ENCODE measurements around the gene SERPINB6.

Gene SERPINB6

DNA sequence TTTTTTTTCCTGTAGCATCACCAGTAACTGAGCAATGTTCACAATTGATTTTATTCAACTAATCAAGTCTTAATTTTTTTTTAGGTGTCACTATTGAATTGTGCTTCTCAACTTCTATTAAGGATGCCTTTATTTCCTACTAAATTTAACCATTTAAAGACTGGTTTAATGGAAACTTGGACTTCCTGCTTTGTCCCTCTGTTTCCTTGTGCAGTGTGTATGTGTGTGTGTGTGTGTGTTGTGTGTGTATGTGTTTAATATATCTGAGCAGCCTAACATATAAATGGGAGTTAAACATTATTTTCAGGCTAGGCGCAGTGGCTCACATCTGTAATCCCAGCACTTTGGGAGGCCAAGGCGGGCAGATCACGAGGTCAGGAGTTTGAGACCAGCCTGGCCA lies 1.8 kb downstream of the SERPINB6 start:
- no peak for DNase-seq
- TF ChIP-seq, protein P1, sequence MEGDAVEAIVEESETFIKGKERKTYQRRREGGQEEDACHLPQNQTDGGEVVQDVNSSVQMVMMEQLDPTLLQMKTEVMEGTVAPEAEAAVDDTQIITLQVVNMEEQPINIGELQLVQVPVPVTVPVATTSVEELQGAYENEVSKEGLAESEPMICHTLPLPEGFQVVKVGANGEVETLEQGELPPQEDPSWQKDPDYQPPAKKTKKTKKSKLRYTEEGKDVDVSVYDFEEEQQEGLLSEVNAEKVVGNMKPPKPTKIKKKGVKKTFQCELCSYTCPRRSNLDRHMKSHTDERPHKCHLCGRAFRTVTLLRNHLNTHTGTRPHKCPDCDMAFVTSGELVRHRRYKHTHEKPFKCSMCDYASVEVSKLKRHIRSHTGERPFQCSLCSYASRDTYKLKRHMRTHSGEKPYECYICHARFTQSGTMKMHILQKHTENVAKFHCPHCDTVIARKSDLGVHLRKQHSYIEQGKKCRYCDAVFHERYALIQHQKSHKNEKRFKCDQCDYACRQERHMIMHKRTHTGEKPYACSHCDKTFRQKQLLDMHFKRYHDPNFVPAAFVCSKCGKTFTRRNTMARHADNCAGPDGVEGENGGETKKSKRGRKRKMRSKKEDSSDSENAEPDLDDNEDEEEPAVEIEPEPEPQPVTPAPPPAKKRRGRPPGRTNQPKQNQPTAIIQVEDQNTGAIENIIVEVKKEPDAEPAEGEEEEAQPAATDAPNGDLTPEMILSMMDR (IDR thresholded peaks at IDR 0.05; ENCODE audit: low read depth, low read length), result no peak
- Histone ChIP-seq H3K9me3 (no peaks in the 10 kb centered on the region; the same call in 1 of the 2 replicates), H3K27me3 (no peaks in the 10 kb centered on the region), H3K4me3 (ENCODE audit: low read depth, low read length) (no peak overlapping the region), H3K4me1 (peaks cover 3% of the 10 kb centered on the region; the same call in 1 of the 2 replicates), H3K36me3 (no peaks in the 10 kb centered on the region)

DNA sequence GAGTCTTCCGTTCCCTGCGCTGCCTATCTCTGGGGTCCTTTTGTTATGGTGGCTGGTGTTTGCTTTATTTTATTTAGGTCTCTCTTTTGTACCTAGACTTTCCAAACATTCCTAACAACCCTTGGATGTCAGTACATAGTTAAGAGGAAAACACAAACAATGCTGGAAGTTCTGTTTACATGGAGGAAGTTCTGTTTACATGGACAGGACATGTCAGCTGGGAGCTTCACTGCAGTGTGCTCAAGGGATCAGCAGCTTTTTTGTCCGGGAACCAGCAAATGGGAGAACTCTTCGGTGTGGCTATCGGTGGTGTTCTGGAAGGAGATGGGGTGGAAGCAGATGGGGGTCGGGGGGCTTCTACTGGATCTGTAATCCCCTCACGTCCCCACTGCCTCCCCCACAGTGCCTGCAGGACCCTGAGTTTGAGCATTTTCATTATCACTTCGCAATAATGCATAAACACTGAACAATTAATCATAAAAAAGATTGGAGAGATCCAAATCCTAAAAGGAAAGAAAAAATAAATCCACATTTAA lies 2.7 kb downstream of the SERPINB6 start:
- Histone ChIP-seq H3K27me3 (no peaks in the 10 kb centered on the region), H3K36me3 (no peaks in the 10 kb centered on the region), H3K4me1 (peaks cover 3% of the 10 kb centered on the region; the same call in 1 of the 2 replicates), H3K4me3 (ENCODE audit: low read depth, low read length) (no peak overlapping the region), H3K9me3 (no peaks in the 10 kb centered on the region; the same call in 1 of the 2 replicates)
- DNase-seq, result no peak
- TF ChIP-seq, protein P1 (IDR thresholded peaks at IDR 0.05; ENCODE audit: low read depth, low read length), result no peak

DNA sequence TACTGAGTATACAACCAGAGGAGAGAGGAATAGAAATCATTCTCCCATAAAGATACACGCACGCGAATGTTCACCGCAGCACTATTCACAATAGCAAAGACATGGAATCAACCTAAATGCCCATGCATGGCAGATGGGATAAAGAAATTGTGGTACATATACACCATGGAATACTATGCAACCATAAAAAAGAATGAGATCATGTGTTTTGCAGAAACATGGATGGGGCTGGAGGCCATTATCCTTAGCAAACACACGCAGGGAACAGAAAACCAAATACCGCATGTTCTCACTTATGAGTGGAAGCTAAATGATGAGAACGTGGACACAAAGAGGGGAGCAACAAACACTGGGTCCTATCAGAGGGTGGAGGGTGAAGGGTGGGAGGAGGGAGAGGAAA lies 3.4 kb downstream of the SERPINB6 start:
- TF ChIP-seq, protein P1 (IDR thresholded peaks at IDR 0.05; ENCODE audit: low read depth, low read length), result no peak
- no peaks in the 10 kb centered on the region for H3K27me3 ChIP-seq
- DNase-seq, result no peak

DNA sequence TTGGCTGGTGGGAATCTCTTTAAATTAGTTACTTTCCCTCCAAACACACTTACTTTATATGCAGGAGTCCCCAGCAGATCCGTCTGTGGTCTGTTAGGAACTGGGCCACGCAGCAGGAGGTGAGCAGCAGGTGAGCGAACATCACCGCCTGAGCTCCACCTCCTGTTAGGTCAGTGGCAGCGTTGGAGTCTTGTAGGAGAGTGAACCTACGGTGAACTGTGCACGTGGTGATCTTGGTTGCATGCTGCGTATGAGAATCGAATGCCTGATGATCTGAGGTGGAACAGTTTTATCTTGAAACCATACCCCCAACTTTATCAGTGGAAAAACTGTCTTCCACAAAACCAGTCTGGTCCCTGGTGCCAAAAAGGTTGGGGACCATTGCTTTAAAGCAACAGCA lies 5.0 kb downstream of the SERPINB6 start:
- no peaks in the 10 kb centered on the region; the same call in 1 of the 2 replicates for H3K9me3 ChIP-seq
- H3K36me3 ChIP-seq, result no peaks in the 10 kb centered on the region
- no peaks in the 10 kb centered on the region for H3K27me3 ChIP-seq
- peaks cover 3% of the 10 kb centered on the region; the same call in 1 of the 2 replicates for H3K4me1 ChIP-seq
- no peak for DNase-seq
- TF ChIP-seq, protein P1 (IDR thresholded peaks at IDR 0.05; ENCODE audit: low read depth, low read length), result no peak
- H3K4me3 ChIP-seq (ENCODE audit: low read depth, low read length), result no peak overlapping the region

More for the DNA sequence above, 3.4 kb downstream of the SERPINB6 start:
- no peaks in the 10 kb centered on the region for H3K36me3 ChIP-seq
- no peak overlapping the region for H3K4me3 ChIP-seq (ENCODE audit: low read depth, low read length)
- peaks cover 3% of the 10 kb centered on the region; the same call in 1 of the 2 replicates for H3K4me1 ChIP-seq
- H3K9me3 ChIP-seq, result no peaks in the 10 kb centered on the region; the same call in 1 of the 2 replicates

DNA sequence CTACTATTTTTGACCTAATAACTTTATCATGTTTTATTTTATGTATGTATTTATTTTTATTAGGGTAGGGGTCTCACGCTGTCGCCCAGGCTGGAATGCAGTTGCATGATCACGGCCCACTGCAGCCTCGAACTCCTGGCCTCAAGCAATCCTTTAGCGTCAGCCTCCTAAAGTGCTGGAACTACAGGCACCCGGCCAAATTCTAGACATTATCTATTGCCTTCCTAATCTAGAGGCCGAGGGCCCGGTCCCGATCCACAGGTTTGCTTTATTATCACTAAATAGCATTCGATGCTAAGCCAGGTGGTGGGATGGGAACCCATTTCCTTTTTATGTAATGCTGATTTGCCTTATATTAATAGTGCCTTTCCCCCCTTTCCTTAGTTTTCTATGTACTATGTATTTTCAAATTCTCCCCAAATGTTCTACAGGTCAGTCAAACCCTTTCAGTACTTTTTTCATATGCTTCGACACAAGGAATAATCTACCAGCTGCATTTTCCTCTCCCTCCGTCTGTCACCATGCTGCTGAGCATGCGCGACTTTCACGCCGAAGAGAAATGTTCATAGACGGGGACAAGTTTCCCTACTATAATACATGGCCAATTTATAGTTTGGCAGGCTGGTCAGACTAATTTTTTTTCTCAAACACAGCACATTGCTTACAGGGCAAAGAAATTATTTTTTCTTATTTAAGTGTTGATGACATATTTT lies 6.4 kb downstream of the SERPINB6 start:
- no peaks in the 10 kb centered on the region; the same call in 1 of the 2 replicates for H3K9me3 ChIP-seq
- TF ChIP-seq, protein P1 (IDR thresholded peaks at IDR 0.05; ENCODE audit: low read depth, low read length), result no peak
- H3K4me1 ChIP-seq, result no peaks in the 10 kb centered on the region; the same call in 1 of the 2 replicates
- H3K4me3 ChIP-seq (ENCODE audit: low read depth, low read length), result no peak overlapping the region
- no peaks in the 10 kb centered on the region for H3K36me3 ChIP-seq
- no peaks in the 10 kb centered on the region for H3K27me3 ChIP-seq
- no peak for DNase-seq

DNA sequence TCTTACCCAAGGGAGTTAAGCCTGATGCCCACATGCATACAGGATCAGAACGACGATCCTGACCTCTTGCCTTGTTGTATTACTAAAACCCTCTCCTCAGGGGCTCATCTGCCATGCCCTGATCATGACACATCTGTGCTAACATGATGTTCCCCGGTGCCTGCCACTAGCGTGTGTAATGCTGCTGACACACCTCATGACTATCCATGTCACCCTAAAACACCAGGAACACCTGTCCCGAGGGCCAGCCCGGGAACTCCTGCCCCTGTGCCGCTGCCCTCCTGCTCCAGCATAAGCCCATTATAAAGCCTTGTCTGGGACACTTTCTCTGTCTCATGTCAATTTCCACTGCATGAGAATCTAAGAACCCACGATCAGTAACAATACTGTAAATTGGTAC lies 7.6 kb downstream of the SERPINB6 start:
- no peak for DNase-seq
- no peaks in the 10 kb centered on the region; the same call in 1 of the 2 replicates for H3K4me1 ChIP-seq
- no peaks in the 10 kb centered on the region; the same call in 1 of the 2 replicates for H3K9me3 ChIP-seq
- no peaks in the 10 kb centered on the region for H3K27me3 ChIP-seq
- TF ChIP-seq, protein P1 (IDR thresholded peaks at IDR 0.05; ENCODE audit: low read depth, low read length), result no peak
- H3K36me3 ChIP-seq, result no peaks in the 10 kb centered on the region
- H3K4me3 ChIP-seq (ENCODE audit: low read depth, low read length), result no peak overlapping the region

Data from BE2C (cell line).